ENCODE measurements around the gene CCL23.

Gene CCL23

GRCh38 chr17:35968520-35969054 is 49.2 kb downstream of the CCL23 start:
- Histone ChIP-seq H3K27me3 (ENCODE audit: insufficient read depth, low read length) (no peaks in the 10 kb centered on the region), H3K9me3 (ENCODE audit: insufficient read depth, low read depth, low read length) (no peaks in the 10 kb centered on the region), H3K4me1 (ENCODE audit: insufficient read depth, low read length) (no peaks in the 10 kb centered on the region), H3K36me3 (ENCODE audit: insufficient read depth, low read length) (no peaks in the 10 kb centered on the region), H3K27ac (ENCODE audit: low read depth, low read length) (no peak overlapping the region), H3K9ac (ENCODE audit: low read depth, low read length) (no peak overlapping the region), H3K4me3 (ENCODE audit: low read length) (no peak overlapping the region)
- WGBS: 90% methylated on average over 9 of the region's 10 CpGs

GRCh38 chr17:35965272-35965671 is 52.5 kb downstream of the CCL23 start:
- WGBS: 91% methylated on average over 7 of the region's 7 CpGs
- Histone ChIP-seq H3K4me1 (ENCODE audit: insufficient read depth, low read length) (no peaks in the 10 kb centered on the region), H3K4me3 (ENCODE audit: low read length) (no peak overlapping the region), H3K36me3 (ENCODE audit: insufficient read depth, low read length) (no peaks in the 10 kb centered on the region), H3K27me3 (ENCODE audit: insufficient read depth, low read length) (no peaks in the 10 kb centered on the region), H3K9ac (ENCODE audit: low read depth, low read length) (no peak overlapping the region), H3K9me3 (ENCODE audit: insufficient read depth, low read depth, low read length) (no peaks in the 10 kb centered on the region), H3K27ac (ENCODE audit: low read depth, low read length) (no peak overlapping the region)

- Histone ChIP-seq H3K4me1 (ENCODE audit: insufficient read depth, low read length) (no peaks in the 10 kb centered on the region), H3K27ac (ENCODE audit: low read depth, low read length) (no peak overlapping the region), H3K27me3 (ENCODE audit: insufficient read depth, low read length) (no peaks in the 10 kb centered on the region), H3K9me3 (ENCODE audit: insufficient read depth, low read depth, low read length) (no peaks in the 10 kb centered on the region), H3K4me3 (ENCODE audit: low read length) (no peak overlapping the region), H3K9ac (ENCODE audit: low read depth, low read length) (no peak overlapping the region), H3K36me3 (ENCODE audit: insufficient read depth, low read length) (no peaks in the 10 kb centered on the region)
- 87% methylated on average over 6 of the region's 6 CpGs for WGBS
Measured at GRCh38 chr17:35963663-35964062, 54.1 kb downstream of the CCL23 start.
